ENCODE measurements around the gene HTR1D. TPM values are rescaled to one million over a fixed set of nuclear protein-coding genes. Genes with fewer than 3 reads are reported as not detected.

The HTR1D gene
- total RNA-seq, 2 donors from 2014 or later: not detected

DNA sequence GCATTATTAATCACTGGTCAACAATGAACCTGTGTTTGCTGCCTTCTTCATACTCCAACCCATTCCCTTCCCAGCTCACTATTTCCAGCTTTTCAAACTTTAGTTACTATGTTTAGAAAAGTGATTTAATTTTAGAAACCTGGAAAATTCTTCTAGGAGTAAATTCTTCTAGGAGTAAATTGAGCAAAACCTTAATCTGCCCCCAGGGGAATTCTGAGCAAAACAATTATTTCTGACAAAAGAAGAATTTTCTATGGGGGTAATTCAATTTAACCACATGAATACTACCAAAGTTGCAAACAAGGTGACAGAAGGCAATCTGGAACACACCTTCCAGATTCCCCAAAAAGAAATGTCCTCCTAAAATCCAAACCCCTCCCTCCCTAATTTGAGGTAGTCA lies 50.4 kb downstream of the HTR1D start:
- no peak for DNase-seq (ENCODE audit: low spot score)
- peak overlapping the region; percentile 90 to 97 for H3K27ac ChIP-seq
- H3K4me3 ChIP-seq: peak overlapping the region; percentile 64 to 90
- peaks cover 0 to 51% of the 10 kb centered on the region in 2 donors for H3K4me1 ChIP-seq
- no peaks in the 10 kb centered on the region for H3K36me3 ChIP-seq
- no peaks in the 10 kb centered on the region for H3K27me3 ChIP-seq
- TF ChIP-seq, protein P1, sequence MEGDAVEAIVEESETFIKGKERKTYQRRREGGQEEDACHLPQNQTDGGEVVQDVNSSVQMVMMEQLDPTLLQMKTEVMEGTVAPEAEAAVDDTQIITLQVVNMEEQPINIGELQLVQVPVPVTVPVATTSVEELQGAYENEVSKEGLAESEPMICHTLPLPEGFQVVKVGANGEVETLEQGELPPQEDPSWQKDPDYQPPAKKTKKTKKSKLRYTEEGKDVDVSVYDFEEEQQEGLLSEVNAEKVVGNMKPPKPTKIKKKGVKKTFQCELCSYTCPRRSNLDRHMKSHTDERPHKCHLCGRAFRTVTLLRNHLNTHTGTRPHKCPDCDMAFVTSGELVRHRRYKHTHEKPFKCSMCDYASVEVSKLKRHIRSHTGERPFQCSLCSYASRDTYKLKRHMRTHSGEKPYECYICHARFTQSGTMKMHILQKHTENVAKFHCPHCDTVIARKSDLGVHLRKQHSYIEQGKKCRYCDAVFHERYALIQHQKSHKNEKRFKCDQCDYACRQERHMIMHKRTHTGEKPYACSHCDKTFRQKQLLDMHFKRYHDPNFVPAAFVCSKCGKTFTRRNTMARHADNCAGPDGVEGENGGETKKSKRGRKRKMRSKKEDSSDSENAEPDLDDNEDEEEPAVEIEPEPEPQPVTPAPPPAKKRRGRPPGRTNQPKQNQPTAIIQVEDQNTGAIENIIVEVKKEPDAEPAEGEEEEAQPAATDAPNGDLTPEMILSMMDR (IDR thresholded peaks at IDR 0.05): no peak
- H3K9me3 ChIP-seq: no peaks in the 10 kb centered on the region

DNA sequence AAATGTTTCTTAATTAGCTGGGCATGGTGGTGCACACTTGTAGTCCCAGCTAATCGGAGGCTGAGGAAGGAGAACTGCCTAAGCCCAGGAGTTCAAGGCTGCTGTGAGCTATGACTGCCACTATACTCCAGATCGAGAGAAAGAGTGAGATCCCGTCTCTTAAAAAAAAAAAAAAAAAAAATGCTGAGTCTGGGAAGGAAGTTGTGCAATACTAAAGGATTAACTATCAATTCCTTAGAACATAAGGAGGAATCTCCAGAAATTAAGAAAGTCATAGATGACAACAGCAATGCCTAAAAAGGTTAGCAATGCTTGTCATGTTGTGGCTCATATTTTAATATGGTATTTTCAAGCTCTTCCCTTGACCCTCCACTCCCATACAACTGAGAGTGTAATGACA lies 53.9 kb downstream of the HTR1D start:
- Histone ChIP-seq H3K27ac (no peak overlapping the region), H3K36me3 (no peaks in the 10 kb centered on the region), H3K9me3 (no peaks in the 10 kb centered on the region), H3K4me1 (peaks cover 0 to 48% of the 10 kb centered on the region in 2 donors), H3K4me3 (no peak overlapping the region), H3K27me3 (no peaks in the 10 kb centered on the region)
- TF ChIP-seq, protein P1 (IDR thresholded peaks at IDR 0.05): no peak
- DNase-seq (ENCODE audit: low spot score): no peak

DNA sequence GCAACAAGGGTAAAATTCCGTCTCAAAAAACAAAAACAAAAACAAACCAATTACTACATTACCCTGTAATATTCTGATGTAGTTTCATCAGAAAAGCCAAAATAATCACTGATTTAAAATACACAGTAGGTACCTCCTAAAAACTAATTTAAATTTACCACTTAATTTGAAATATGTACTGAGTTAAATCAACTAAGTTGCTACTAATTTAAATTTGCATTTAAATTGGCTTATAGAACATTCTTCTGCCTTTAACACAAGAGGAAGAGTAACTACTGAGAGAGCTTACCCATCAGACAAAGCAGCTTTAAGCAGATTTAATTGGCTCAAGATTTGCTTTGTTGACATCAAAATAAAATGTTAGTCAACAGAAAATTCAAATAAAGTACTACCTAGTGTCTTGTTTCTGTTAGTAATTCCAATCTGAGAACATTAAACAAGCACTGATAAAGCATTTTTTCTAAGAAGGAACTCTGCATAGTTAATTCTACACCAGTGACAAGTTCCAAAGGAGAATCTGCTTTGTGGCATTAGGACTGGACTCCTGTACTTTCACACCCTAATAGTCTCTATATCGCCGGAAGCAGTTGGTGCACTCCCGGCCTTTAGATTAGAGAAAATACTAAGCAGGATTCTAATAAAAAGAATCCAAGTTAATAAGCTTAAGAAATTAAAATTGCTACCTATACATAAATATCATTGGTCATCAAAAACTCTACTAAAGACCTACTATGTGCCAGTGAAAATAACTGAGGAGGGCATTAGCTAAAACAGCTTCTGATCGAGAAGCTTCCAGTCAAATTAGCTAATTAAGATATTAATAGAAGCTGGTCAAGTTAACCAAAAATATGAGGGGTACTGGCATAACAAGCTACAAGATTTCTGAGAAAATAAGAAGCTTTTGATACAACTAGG lies 57.1 kb downstream of the HTR1D start:
- no peak overlapping the region for H3K4me3 ChIP-seq
- H3K27me3 ChIP-seq: no peaks in the 10 kb centered on the region
- no peaks in the 10 kb centered on the region for H3K36me3 ChIP-seq
- TF ChIP-seq, protein P1 (IDR thresholded peaks at IDR 0.05): no peak
- no peak overlapping the region for H3K27ac ChIP-seq
- DNase-seq (ENCODE audit: low spot score): no peak
- H3K4me1 ChIP-seq: peaks cover 0 to 41% of the 10 kb centered on the region in 2 donors
- H3K9me3 ChIP-seq: no peaks in the 10 kb centered on the region

DNA sequence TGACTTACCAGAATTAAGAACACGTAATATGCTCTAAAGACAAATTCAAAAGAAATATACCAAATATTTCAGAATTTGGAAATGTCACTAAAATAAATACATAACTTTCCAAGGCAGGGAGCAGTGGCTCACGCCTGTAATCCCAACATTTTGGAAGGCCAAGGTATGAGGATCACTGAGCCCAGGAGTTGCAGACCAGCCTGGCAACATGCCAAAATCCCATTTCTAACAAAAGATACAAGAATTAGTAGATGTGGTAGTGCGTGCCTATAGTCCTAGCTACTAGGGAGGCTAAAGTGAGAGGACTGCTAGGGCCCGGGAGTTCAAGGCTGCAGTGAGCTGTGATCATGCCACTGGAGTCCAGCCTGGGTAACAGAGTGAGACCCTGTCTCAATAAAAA lies 60.4 kb downstream of the HTR1D start:
- Histone ChIP-seq H3K4me1 (peaks cover 0 to 27% of the 10 kb centered on the region in 2 donors), H3K27me3 (no peaks in the 10 kb centered on the region), H3K36me3 (no peaks in the 10 kb centered on the region), H3K9me3 (no peaks in the 10 kb centered on the region), H3K27ac (no peak overlapping the region), H3K4me3 (no peak overlapping the region)
- TF ChIP-seq, protein P1 (IDR thresholded peaks at IDR 0.05): no peak
- no peak for DNase-seq (ENCODE audit: low spot score)

DNA sequence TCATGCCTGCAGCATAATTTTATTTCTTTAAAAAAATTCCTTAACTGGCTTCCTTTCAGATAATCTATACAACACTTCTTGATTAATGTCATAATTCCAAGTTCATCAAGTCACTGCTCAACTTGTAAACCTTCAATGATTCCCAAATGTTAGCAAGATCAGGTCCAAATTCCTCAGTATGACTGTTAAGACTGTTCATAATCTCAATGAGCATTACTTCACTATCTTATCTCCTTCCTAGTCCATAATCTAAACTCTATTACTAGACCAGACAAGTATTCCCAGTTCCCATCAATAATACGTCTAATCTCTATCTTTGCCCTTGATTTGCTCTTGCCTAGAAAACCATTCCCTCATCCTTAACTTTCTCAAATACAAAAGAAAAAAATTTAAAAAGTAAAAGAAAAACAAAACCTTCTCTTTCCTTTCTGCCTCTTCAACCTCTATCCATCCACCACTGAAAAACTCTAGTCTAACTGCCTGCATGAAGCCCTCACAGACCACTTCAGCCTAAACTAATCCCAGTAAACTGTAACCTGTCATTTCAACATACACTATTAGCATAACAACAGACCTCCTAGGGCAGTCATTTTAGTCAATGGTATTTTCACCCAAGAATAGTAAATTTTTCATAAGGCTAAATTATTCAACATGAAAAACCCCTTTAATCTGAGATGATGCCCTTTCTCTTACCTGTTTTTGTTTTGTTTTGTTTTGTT lies 64.2 kb downstream of the HTR1D start:
- no peak for DNase-seq (ENCODE audit: low spot score)
- H3K4me3 ChIP-seq: no peak overlapping the region
- no peaks in the 10 kb centered on the region for H3K9me3 ChIP-seq
- H3K4me1 ChIP-seq: peaks cover 0 to 33% of the 10 kb centered on the region in 2 donors
- H3K27me3 ChIP-seq: no peaks in the 10 kb centered on the region
- TF ChIP-seq, protein P1 (IDR thresholded peaks at IDR 0.05): no peak
- no peak overlapping the region for H3K27ac ChIP-seq
- no peaks in the 10 kb centered on the region for H3K36me3 ChIP-seq

Data from right atrium auricular region (tissue), 2 donors.